Endothelial cell of umbilical vein (primary cell): Measurements from ENCODE around the gene MED27. TPM values are rescaled to one million over a fixed set of nuclear protein-coding genes. Genes with fewer than 3 reads are reported as not detected.

Experiments used
- BruUV-seq: library from RNA; stranded (reverse); fragments of 400-500 nt; replicated peaks from 2 replicates; lab custom pipeline; 2021; lab: Mats Ljungman, UMichigan
- CTCF ChIA-PET: fragments of 300-600, 350-600 bp; sonication (Branson Sonifier 250); formaldehyde crosslinking; loops from one replicate; lab custom pipeline; 2021; ENCODE audit warnings: antibody characterized with exemption, inconsistent platforms; lab: Charles Lee
- POLR2A ChIA-PET: fragments of 300-600, 350-600 bp; sonication (Branson Sonifier 250); formaldehyde crosslinking; loops from one replicate; lab custom pipeline; 2021; ENCODE audit warnings: antibody characterized with exemption, inconsistent platforms; lab: Charles Lee
- DNase-seq: peaks from one replicate; pipeline ENCODE4 v3.0.0-alpha.2; 2011; ENCODE audit warnings: low read depth, low spot score
- FAIRE-seq: peaks from 2 replicates; lab custom pipeline; 2011; peaks lifted over from hg19 to GRCh38; lab: Jason Lieb, UNC
- H2AFZ ChIP-seq: 2 replicates; pipeline ENCODE4 v1.6.0; 2012; ENCODE audit warnings: low read depth, low read length, control low read depth, inconsistent platforms
- H3K27ac ChIP-seq: 2 replicates; pipeline ENCODE4 v1.5.1; 2011; ENCODE audit warnings: low read depth, mild to moderate bottlenecking, control low read depth, low read length, moderate library complexity; ENCODE audit not compliant: insufficient read depth
- H3K27me3 ChIP-seq, 2 experiments: 2 replicates each; pipeline versions ENCODE4 v1.6.0 to v1.6.1; 2011; ENCODE audit warnings: low read length in 2 of 2, mixed read lengths in 1 of 2; ENCODE audit not compliant: control insufficient read depth in 2 of 2, insufficient read depth in 2 of 2
- H3K36me3 ChIP-seq, 2 experiments: 2 replicates in 1 of 2; 3 replicates in 1 of 2; pipeline ENCODE4 v1.5.1; 2011; ENCODE audit warnings: low read length in 2 of 2, mild to moderate bottlenecking in 1 of 2, moderate library complexity in 1 of 2; ENCODE audit not compliant: control insufficient read depth in 2 of 2, insufficient read depth in 2 of 2; ENCODE audit errors: extremely low read depth in 1 of 2
- H3K4me1 ChIP-seq: 3 replicates; pipeline ENCODE4 v1.5.1; 2011; ENCODE audit warnings: mild to moderate bottlenecking, low read length; ENCODE audit not compliant: control insufficient read depth, insufficient read depth; ENCODE audit errors: extremely low read depth
- H3K4me2 ChIP-seq: 2 replicates; pipeline ENCODE4 v1.6.1; 2011; ENCODE audit warnings: low read length, control low read depth, mixed read lengths; ENCODE audit not compliant: insufficient read depth
- H3K4me3 ChIP-seq, 3 experiments: fragments of 200-600 bp in 1 of 3; sonication (generic), shearing (Covaris generic) in 1 of 3; replicated peaks in 1 of 3; 2 replicates each; pipeline ENCODE4 v1.5.1; 2011 to 2016; ENCODE audit warnings: control low read depth in 3 of 3, low read length in 3 of 3, mild to moderate bottlenecking in 2 of 3, inconsistent platforms in 1 of 3, low read depth in 1 of 3, moderate library complexity in 1 of 3; ENCODE audit not compliant: insufficient read depth in 1 of 3
- H3K79me2 ChIP-seq: 2 replicates; pipeline ENCODE4 v1.6.0; 2012; ENCODE audit warnings: low read length, inconsistent platforms; ENCODE audit not compliant: control insufficient read depth, insufficient read depth
- H3K9ac ChIP-seq: replicated peaks from 2 replicates; pipeline ENCODE3; 2011; ENCODE audit warnings: low read length, control low read depth; ENCODE audit not compliant: insufficient read depth; ENCODE audit errors: extremely low read depth
- H3K9me1 ChIP-seq: replicated peaks from 3 replicates; pipeline ENCODE4 v1.6.0; 2011; ENCODE audit warnings: mild to moderate bottlenecking, low read length; ENCODE audit not compliant: control insufficient read depth, insufficient read depth; ENCODE audit errors: extremely low read depth
- H3K9me3 ChIP-seq: replicated peaks from 2 replicates; pipeline ENCODE4 v1.5.1; 2012; ENCODE audit warnings: low read length, inconsistent platforms; ENCODE audit not compliant: control insufficient read depth, insufficient read depth
- H4K20me1 ChIP-seq: replicated peaks from 2 replicates; pipeline ENCODE3; 2011; ENCODE audit warnings: mild to moderate bottlenecking, low read length; ENCODE audit not compliant: control insufficient read depth, insufficient read depth; ENCODE audit errors: extremely low read depth
- CTCF ChIP-seq, 2 donors: IDR thresholded peaks; 1 replicate in 1 of 2; 2 replicates in 1 of 2; pipeline ENCODE4 v1.5.1; 2011; ENCODE audit warnings: low read length in 2 of 2, mild to moderate bottlenecking in 2 of 2, moderate library complexity in 2 of 2, control low read depth in 1 of 2, inconsistent platforms in 1 of 2, low read depth in 1 of 2; ENCODE audit not compliant: insufficient read depth in 1 of 2; ENCODE audit errors: extremely low read depth in 1 of 2
- EZH2 ChIP-seq: IDR thresholded peaks from 2 replicates; pipeline ENCODE4 v1.6.1; 2012; ENCODE audit warnings: borderline replicate concordance, low read depth, mild to moderate bottlenecking, moderate library complexity, low read length, inconsistent platforms; ENCODE audit not compliant: severe bottlenecking
- FOS ChIP-seq: IDR thresholded peaks from 2 replicates; pipeline ENCODE4 v1.6.1; 2011; ENCODE audit warnings: mild to moderate bottlenecking, low read length, moderate library complexity, borderline replicate concordance; ENCODE audit not compliant: insufficient read depth
- GATA2 ChIP-seq: IDR thresholded peaks from 2 replicates; pipeline ENCODE4 v1.7.0; 2011; ENCODE audit warnings: low read depth, mild to moderate bottlenecking, moderate library complexity, mixed read lengths, low read length; ENCODE audit not compliant: insufficient read length, insufficient read depth
- JUN ChIP-seq: IDR thresholded peaks from 2 replicates; pipeline ENCODE4 v1.6.1; 2011; ENCODE audit warnings: borderline replicate concordance, low read depth; ENCODE audit not compliant: insufficient read length, insufficient read depth
- MYC ChIP-seq: IDR thresholded peaks from one replicate; pipeline ENCODE4 v1.6.1; 2011; ENCODE audit warnings: mild to moderate bottlenecking, low read depth, low read length
- POLR2A ChIP-seq: IDR thresholded peaks from 2 replicates; pipeline ENCODE4 v1.6.1; 2012; ENCODE audit warnings: low read depth, mild to moderate bottlenecking, control low read depth, low read length
- POLR2AphosphoS5 ChIP-seq: IDR thresholded peaks from 2 replicates; pipeline ENCODE4 v1.6.1; 2012; ENCODE audit warnings: low read depth, mild to moderate bottlenecking, control low read depth, low read length, moderate library complexity; ENCODE audit not compliant: insufficient read depth
- dilution Hi-C: fragments of 300-500 bp; cut with MboI; formaldehyde crosslinking; loops from one replicate; pipeline ENCODE4 v1.15.0; 2019; ENCODE audit warnings: low sequenced_read_pairs; ENCODE audit not compliant: extremely low pct_ligation_motif_present
- intact Hi-C: fragments of 100-400 bp; cut with micrococcal nuclease; formaldehyde crosslinking; loops from one replicate; pipeline ENCODE4 v1.10.0; 2022
- polyA plus RNA-seq, 4 experiments: library from polyadenylated mRNA; depleted of rRNA in 3 of 4; stranded (reverse) in 3 of 4; unstranded in 1 of 4; fragments of >200 nt; gene quantifications; 2 replicates each; pipeline versions ENCODE4 v1.2.1 to v1.2.3, GENCODE V29; 2011 to 2012; ENCODE audit warnings: missing spikeins in 1 of 4
- total RNA-seq: library from RNA; stranded (reverse); gene quantifications from 2 replicates; pipeline ENCODE4 v1.2.3, GENCODE V29; 2021
- TF ChIP-seq, protein P1 (sequence below): IDR thresholded peaks from 2 replicates; pipeline ENCODE4 v1.6.1; 2011; ENCODE audit not compliant: insufficient read depth, insufficient read length

MED27 gene
- total and polyA plus RNA-seq, 2 donors (not counting 3 experiments of a cell fraction or from before 2014, with no cell fraction given) = 27.9 to 47.8 TPM

GRCh38 chr9:132087438-132088030 lies 7.9 kb upstream of the MED27 start:
- Histone ChIP-seq H3K9me1 (no peaks in the 10 kb centered on the region), H3K4me1 (no peaks in the 10 kb centered on the region), H4K20me1 (no peaks in the 10 kb centered on the region), H3K9me3 (no peaks in the 10 kb centered on the region), H3K27ac (no peak overlapping the region), H3K4me2 (no peak overlapping the region), H3K36me3 (no peaks in the 10 kb centered on the region), H3K27me3 (peaks cover 0 to 5% of the 10 kb centered on the region in 2 experiments), H2AFZ (no peak overlapping the region), H3K9ac (no peak overlapping the region), H3K79me2 (no peaks in the 10 kb centered on the region), H3K4me3 (no peak overlapping the region)
- ChIA-PET POLR2A (no interaction called here), CTCF (interaction anchor here (1.3 to 1.6 kb wide), 2 partner anchors 83 to 149 kb away, joined by 3 read pairs; no protein-coding TSS in a partner anchor)
- intact Hi-C loops = no loop called here
- DNase-seq = no peak
- no TSS peak for BruUV-seq
- dilution Hi-C loops = no loop called here
- no peak for TF ChIP-seq JUN
- TF ChIP-seq GATA2 = no peak
- TF ChIP-seq CTCF (IDR thresholded peaks at IDR 0.05; ENCODE audit: extremely low read depth in 1 of 2, insufficient read depth in 1 of 2, low read depth in 1 of 2, low read length in 2 of 2) = no peak
- no peak for TF ChIP-seq MYC
- TF ChIP-seq POLR2AphosphoS5 = no peak
- no peak for TF ChIP-seq FOS
- no peak for TF ChIP-seq EZH2
- TF ChIP-seq POLR2A = no peak
- TF ChIP-seq, protein P1, sequence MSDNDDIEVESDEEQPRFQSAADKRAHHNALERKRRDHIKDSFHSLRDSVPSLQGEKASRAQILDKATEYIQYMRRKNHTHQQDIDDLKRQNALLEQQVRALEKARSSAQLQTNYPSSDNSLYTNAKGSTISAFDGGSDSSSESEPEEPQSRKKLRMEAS = no peak
- FAIRE-seq = no peak
